HG03457 (cell line): ENCODE data around the gene GLI2.

Source experiments
- ATAC-seq: cut with Tn5 transposase; IDR thresholded peaks from one replicate; pipeline ENCODE4 v1.9.1; 2021; ENCODE audit warnings: moderate number of reproducible peaks; ENCODE audit not compliant: unreplicated experiment

GLI2 gene

GRCh38 chr2:120711694-120712093, 24.0 kb upstream of the GLI2 start:
- no peak for ATAC-seq

GRCh38 chr2:120712180-120712681, 23.4 kb upstream of the GLI2 start:
- ATAC-seq: no peak

GRCh38 chr2:120715353-120715752, 20.3 kb upstream of the GLI2 start:
- ATAC-seq: no peak

GRCh38 chr2:120715941-120716340, 19.7 kb upstream of the GLI2 start:
- no peak for ATAC-seq

GRCh38 chr2:120716641-120717585, 18.8 kb upstream of the GLI2 start:
- ATAC-seq: no peak

- ATAC-seq: no peak
Measured at GRCh38 chr2:120719491-120719890, 16.2 kb upstream of the GLI2 start.

GRCh38 chr2:120720231-120720630, 15.4 kb upstream of the GLI2 start:
- ATAC-seq: no peak

GRCh38 chr2:120720746-120721375, 14.8 kb upstream of the GLI2 start:
- no peak for ATAC-seq

- ATAC-seq: no peak
Measured at GRCh38 chr2:120722246-120722567, 13.5 kb upstream of the GLI2 start.

- ATAC-seq: no peak
Measured at GRCh38 chr2:120722568-120723421, 12.9 kb upstream of the GLI2 start.

GRCh38 chr2:120726245-120726644, 9.4 kb upstream of the GLI2 start:
- ATAC-seq: no peak

- no peak for ATAC-seq
Measured at GRCh38 chr2:120729406-120730399, 6.0 kb upstream of the GLI2 start.

- ATAC-seq: no peak
Measured at GRCh38 chr2:120731175-120731574, 4.5 kb upstream of the GLI2 start.

GRCh38 chr2:120732506-120733237, 3.0 kb upstream of the GLI2 start:
- ATAC-seq: no peak

- ATAC-seq: no peak
Measured at GRCh38 chr2:120733238-120733932, 2.3 kb upstream of the GLI2 start.

- no peak for ATAC-seq
Measured at GRCh38 chr2:120734930-120735651, 577 bp upstream of the GLI2 start.

GRCh38 chr2:120736202-120736623, 545 bp downstream of the GLI2 start:
- no peak for ATAC-seq
